ENCODE results near the gene PAK1. TPM values are rescaled to one million over a fixed set of nuclear protein-coding genes. Genes with fewer than 3 reads are reported as not detected.

PAK1 gene
- total and polyA plus RNA-seq, 2 of the 8 experiments (the other 6 are each of a cell fraction or from before 2014, with no cell fraction given), result 87.7 to 151 TPM

DNA sequence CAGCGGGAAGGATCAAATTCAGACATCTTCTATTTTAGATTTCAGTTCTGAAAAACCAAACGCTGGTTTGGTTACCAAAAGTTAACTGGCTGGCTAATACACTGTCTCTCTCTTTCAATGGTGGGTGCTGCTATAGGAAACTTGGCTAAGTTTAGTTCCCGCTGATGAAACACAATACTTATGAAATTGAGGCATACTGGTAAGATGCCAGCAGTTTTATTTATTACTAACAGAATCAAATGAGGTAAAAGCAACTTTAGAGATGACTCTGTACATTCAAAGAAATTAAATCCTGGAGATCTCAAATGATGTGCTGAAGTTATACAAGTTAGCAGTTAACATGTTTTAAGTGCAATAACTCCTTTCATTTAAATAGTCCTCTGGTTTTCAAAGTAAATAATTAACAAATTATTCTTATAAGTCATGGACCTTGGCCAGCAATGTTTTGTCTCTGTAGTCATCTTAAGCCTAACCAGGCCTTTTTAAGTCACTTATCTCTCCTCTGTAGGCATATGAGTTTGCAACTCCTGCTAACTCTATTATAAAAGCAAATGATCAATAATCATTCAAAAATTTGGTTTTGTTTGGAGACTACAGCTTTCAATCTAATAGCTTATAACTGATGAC lies 54.8 kb downstream of the PAK1 start (continued):
- TF ChIP-seq, protein P1, sequence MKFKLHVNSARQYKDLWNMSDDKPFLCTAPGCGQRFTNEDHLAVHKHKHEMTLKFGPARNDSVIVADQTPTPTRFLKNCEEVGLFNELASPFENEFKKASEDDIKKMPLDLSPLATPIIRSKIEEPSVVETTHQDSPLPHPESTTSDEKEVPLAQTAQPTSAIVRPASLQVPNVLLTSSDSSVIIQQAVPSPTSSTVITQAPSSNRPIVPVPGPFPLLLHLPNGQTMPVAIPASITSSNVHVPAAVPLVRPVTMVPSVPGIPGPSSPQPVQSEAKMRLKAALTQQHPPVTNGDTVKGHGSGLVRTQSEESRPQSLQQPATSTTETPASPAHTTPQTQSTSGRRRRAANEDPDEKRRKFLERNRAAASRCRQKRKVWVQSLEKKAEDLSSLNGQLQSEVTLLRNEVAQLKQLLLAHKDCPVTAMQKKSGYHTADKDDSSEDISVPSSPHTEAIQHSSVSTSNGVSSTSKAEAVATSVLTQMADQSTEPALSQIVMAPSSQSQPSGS (IDR thresholded peaks at IDR 0.05; ENCODE audit: low read length), result no peak
- TF ChIP-seq, protein P2, sequence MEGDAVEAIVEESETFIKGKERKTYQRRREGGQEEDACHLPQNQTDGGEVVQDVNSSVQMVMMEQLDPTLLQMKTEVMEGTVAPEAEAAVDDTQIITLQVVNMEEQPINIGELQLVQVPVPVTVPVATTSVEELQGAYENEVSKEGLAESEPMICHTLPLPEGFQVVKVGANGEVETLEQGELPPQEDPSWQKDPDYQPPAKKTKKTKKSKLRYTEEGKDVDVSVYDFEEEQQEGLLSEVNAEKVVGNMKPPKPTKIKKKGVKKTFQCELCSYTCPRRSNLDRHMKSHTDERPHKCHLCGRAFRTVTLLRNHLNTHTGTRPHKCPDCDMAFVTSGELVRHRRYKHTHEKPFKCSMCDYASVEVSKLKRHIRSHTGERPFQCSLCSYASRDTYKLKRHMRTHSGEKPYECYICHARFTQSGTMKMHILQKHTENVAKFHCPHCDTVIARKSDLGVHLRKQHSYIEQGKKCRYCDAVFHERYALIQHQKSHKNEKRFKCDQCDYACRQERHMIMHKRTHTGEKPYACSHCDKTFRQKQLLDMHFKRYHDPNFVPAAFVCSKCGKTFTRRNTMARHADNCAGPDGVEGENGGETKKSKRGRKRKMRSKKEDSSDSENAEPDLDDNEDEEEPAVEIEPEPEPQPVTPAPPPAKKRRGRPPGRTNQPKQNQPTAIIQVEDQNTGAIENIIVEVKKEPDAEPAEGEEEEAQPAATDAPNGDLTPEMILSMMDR (IDR thresholded peaks at IDR 0.05; ENCODE audit: control extremely low read depth in 1 of 3, insufficient read depth in 1 of 3, low read depth in 1 of 3, low read length in 3 of 3), result no peak
- TF ChIP-seq NRF1 (IDR thresholded peaks at IDR 0.05; ENCODE audit: low read depth, low read length), result no peak
- no peak for TF ChIP-seq POLR2AphosphoS5 (IDR thresholded peaks at IDR 0.05; ENCODE audit: low read depth, low read length)
- no peak for TF ChIP-seq CHD1 (IDR thresholded peaks at IDR 0.05; ENCODE audit: low read depth, low read length)
- TF ChIP-seq, protein P3, sequence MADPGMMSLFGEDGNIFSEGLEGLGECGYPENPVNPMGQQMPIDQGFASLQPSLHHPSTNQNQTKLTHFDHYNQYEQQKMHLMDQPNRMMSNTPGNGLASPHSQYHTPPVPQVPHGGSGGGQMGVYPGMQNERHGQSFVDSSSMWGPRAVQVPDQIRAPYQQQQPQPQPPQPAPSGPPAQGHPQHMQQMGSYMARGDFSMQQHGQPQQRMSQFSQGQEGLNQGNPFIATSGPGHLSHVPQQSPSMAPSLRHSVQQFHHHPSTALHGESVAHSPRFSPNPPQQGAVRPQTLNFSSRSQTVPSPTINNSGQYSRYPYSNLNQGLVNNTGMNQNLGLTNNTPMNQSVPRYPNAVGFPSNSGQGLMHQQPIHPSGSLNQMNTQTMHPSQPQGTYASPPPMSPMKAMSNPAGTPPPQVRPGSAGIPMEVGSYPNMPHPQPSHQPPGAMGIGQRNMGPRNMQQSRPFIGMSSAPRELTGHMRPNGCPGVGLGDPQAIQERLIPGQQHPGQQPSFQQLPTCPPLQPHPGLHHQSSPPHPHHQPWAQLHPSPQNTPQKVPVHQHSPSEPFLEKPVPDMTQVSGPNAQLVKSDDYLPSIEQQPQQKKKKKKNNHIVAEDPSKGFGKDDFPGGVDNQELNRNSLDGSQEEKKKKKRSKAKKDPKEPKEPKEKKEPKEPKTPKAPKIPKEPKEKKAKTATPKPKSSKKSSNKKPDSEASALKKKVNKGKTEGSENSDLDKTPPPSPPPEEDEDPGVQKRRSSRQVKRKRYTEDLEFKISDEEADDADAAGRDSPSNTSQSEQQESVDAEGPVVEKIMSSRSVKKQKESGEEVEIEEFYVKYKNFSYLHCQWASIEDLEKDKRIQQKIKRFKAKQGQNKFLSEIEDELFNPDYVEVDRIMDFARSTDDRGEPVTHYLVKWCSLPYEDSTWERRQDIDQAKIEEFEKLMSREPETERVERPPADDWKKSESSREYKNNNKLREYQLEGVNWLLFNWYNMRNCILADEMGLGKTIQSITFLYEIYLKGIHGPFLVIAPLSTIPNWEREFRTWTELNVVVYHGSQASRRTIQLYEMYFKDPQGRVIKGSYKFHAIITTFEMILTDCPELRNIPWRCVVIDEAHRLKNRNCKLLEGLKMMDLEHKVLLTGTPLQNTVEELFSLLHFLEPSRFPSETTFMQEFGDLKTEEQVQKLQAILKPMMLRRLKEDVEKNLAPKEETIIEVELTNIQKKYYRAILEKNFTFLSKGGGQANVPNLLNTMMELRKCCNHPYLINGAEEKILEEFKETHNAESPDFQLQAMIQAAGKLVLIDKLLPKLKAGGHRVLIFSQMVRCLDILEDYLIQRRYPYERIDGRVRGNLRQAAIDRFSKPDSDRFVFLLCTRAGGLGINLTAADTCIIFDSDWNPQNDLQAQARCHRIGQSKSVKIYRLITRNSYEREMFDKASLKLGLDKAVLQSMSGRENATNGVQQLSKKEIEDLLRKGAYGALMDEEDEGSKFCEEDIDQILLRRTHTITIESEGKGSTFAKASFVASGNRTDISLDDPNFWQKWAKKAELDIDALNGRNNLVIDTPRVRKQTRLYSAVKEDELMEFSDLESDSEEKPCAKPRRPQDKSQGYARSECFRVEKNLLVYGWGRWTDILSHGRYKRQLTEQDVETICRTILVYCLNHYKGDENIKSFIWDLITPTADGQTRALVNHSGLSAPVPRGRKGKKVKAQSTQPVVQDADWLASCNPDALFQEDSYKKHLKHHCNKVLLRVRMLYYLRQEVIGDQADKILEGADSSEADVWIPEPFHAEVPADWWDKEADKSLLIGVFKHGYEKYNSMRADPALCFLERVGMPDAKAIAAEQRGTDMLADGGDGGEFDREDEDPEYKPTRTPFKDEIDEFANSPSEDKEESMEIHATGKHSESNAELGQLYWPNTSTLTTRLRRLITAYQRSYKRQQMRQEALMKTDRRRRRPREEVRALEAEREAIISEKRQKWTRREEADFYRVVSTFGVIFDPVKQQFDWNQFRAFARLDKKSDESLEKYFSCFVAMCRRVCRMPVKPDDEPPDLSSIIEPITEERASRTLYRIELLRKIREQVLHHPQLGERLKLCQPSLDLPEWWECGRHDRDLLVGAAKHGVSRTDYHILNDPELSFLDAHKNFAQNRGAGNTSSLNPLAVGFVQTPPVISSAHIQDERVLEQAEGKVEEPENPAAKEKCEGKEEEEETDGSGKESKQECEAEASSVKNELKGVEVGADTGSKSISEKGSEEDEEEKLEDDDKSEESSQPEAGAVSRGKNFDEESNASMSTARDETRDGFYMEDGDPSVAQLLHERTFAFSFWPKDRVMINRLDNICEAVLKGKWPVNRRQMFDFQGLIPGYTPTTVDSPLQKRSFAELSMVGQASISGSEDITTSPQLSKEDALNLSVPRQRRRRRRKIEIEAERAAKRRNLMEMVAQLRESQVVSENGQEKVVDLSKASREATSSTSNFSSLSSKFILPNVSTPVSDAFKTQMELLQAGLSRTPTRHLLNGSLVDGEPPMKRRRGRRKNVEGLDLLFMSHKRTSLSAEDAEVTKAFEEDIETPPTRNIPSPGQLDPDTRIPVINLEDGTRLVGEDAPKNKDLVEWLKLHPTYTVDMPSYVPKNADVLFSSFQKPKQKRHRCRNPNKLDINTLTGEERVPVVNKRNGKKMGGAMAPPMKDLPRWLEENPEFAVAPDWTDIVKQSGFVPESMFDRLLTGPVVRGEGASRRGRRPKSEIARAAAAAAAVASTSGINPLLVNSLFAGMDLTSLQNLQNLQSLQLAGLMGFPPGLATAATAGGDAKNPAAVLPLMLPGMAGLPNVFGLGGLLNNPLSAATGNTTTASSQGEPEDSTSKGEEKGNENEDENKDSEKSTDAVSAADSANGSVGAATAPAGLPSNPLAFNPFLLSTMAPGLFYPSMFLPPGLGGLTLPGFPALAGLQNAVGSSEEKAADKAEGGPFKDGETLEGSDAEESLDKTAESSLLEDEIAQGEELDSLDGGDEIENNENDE (IDR thresholded peaks at IDR 0.05; ENCODE audit: insufficient replicate concordance, low read length), result no peak
